ENCODE measurements around the gene KLHL2.

The KLHL2 gene

GRCh38 chr4:165364452-165365080 lies 157.2 kb downstream of the KLHL2 start:
- no peak overlapping the region for H3K4me3 ChIP-seq (ENCODE audit: low read length)
- peak; percentile 24 for DNase-seq (ENCODE audit: low read depth)
- TF ChIP-seq, protein P1, sequence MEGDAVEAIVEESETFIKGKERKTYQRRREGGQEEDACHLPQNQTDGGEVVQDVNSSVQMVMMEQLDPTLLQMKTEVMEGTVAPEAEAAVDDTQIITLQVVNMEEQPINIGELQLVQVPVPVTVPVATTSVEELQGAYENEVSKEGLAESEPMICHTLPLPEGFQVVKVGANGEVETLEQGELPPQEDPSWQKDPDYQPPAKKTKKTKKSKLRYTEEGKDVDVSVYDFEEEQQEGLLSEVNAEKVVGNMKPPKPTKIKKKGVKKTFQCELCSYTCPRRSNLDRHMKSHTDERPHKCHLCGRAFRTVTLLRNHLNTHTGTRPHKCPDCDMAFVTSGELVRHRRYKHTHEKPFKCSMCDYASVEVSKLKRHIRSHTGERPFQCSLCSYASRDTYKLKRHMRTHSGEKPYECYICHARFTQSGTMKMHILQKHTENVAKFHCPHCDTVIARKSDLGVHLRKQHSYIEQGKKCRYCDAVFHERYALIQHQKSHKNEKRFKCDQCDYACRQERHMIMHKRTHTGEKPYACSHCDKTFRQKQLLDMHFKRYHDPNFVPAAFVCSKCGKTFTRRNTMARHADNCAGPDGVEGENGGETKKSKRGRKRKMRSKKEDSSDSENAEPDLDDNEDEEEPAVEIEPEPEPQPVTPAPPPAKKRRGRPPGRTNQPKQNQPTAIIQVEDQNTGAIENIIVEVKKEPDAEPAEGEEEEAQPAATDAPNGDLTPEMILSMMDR (conservative IDR thresholded peaks at IDR 0.05; ENCODE audit: low read length), result no peak

DNA sequence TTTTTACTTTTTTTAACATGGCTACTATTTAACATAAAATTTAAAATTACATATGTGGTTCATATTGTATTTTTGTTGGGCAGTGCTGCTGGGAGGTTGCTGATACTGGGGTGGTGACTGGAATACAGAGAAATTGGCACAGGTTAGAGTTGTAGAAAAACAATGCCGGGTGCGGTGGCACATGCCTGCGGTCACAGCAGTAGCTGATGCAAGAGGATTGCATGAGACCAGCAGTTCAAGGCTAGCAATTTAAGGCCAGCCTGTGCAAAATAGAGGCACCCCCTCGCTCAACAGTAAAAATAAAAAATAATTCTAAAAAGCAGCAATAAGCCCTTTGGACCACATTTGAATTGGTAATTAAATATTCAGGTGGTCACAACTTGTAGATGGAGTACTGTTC lies 159.7 kb downstream of the KLHL2 start:
- no peak for DNase-seq (ENCODE audit: low read depth)
- no peak overlapping the region for H3K4me3 ChIP-seq (ENCODE audit: low read length)
- TF ChIP-seq, protein P1 (conservative IDR thresholded peaks at IDR 0.05; ENCODE audit: low read length), result no peak

DNA sequence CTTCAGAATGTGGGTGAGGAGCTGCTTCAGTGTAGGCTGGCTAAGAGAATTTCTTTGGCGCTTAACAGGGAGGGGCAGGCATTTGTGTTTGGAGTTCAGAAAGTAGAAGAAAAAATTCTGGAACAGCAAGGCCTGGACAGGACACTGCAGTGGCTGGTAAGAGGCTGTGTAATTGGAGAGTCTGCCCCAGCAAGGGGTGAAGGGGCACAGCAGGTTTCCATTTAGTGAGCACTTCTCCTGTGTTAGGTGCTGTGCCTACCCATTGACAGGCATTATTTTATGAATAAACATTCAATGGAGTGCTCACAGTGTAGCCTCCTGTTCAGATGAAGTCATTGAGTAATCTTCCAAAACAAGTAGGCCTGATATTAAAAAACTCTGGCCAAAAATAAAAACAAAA lies 160.8 kb downstream of the KLHL2 start:
- TF ChIP-seq, protein P1 (conservative IDR thresholded peaks at IDR 0.05; ENCODE audit: low read length), result no peak
- no peak overlapping the region for H3K4me3 ChIP-seq (ENCODE audit: low read length)
- DNase-seq (ENCODE audit: low read depth), result no peak

GRCh38 chr4:165368567-165368966 lies 161.2 kb downstream of the KLHL2 start:
- no peak for DNase-seq (ENCODE audit: low read depth)
- TF ChIP-seq, protein P1 (conservative IDR thresholded peaks at IDR 0.05; ENCODE audit: low read length), result no peak

GRCh38 chr4:165369522-165369921 lies 162.2 kb downstream of the KLHL2 start:
- TF ChIP-seq, protein P1 (conservative IDR thresholded peaks at IDR 0.05; ENCODE audit: low read length), result no peak
- no peak overlapping the region for H3K4me3 ChIP-seq (ENCODE audit: low read length)
- DNase-seq (ENCODE audit: low read depth), result no peak

More at GRCh38 chr4:165368567-165368966, 161.2 kb downstream of the KLHL2 start:
- no peak overlapping the region for H3K4me3 ChIP-seq (ENCODE audit: low read length)

GRCh38 chr4:165370530-165370929 lies 163.2 kb downstream of the KLHL2 start:
- H3K4me3 ChIP-seq (ENCODE audit: low read length), result no peak overlapping the region
- DNase-seq (ENCODE audit: low read depth), result no peak
- TF ChIP-seq, protein P1 (conservative IDR thresholded peaks at IDR 0.05; ENCODE audit: low read length), result no peak
